Right cardiac atrium (tissue), 5 donors: ENCODE data around the gene CDS1. TPM values are rescaled to one million over a fixed set of nuclear protein-coding genes. Genes with fewer than 3 reads are reported as not detected.
A peak's percentile ranks its signal among the peaks of the same experiment; 100 is the strongest.
"Not testable (repeated sequence)": the region's sequence is repeated elsewhere in the genome, so short reads cannot be mapped to it uniquely, and the experiment has no call there.

Source experiments
- ATAC-seq, 2 donors: fragments of 200-7000 bp; cut with Tn5 transposase; one replicate each; pipeline versions ENCODE4 v1.8.0 to v1.9.1; 2020; ENCODE audit warnings: moderate library complexity in 2 of 2, mild to moderate bottlenecking in 1 of 2
- DNase-seq, 3 donors: peaks; one replicate each; pipeline ENCODE4 v3.0.0-alpha.2; 2020
- H3K27ac ChIP-seq: one replicate; pipeline ENCODE4 v1.5.1; 2013; ENCODE audit warnings: mild to moderate bottlenecking, low read length, control low read depth, moderate library complexity
- H3K27me3 ChIP-seq: one replicate; pipeline ENCODE4 v1.6.1; 2013; ENCODE audit not compliant: control insufficient read depth, insufficient read depth
- H3K4me1 ChIP-seq: one replicate; pipeline ENCODE4 v1.6.1; 2013; ENCODE audit warnings: low read length; ENCODE audit not compliant: control insufficient read depth, insufficient read depth
- H3K4me3 ChIP-seq: one replicate; pipeline ENCODE4 v1.5.1; 2013; ENCODE audit warnings: low read length, control low read depth
- H3K9me3 ChIP-seq: one replicate; pipeline ENCODE4 v1.6.1; 2013; ENCODE audit warnings: low read length; ENCODE audit not compliant: control insufficient read depth
- WGBS: extraction: QIAGEN DNeasy Blood & Tissue Kit; methylation state at CpG from one replicate; pipeline ENCODE4 v1.1.7; 2013; 5-methylcytosine and 5-hydroxymethylcytosine counted together
- intact Hi-C, 4 donors: fragments of 100-400 bp; cut with DNase I; formaldehyde crosslinking; loops; one replicate each; pipeline versions ENCODE4 v1.11.0 to v1.14.0; 2022 to 2023
- polyA plus RNA-seq: library from polyadenylated mRNA; stranded (reverse); fragments of 200-250 nt; gene quantifications from one replicate; pipeline ENCODE4 v1.2.3, GENCODE V29; 2013
- total RNA-seq, 4 donors: library from RNA; stranded (reverse); fragmentation: NEBNext Ultra II Directional; extraction: Animal tissue kit (Norgen Biotek cat#: 25700); gene quantifications; one replicate each; pipeline ENCODE4 v1.2.1, GENCODE V29; 2021
- donor health status: healthy with polysubstance abuse.
- donor health status: DM: no; HTN: yes; CAD: no.
- donor health status: DM: no; HTN: no; CAD: no.
- donor health status: DM: no; HTN: yes; CAD: no; lungs with severe emphysema.
- donor health status: DM: yes; HTN: yes; CAD: no.

Gene CDS1
- total and polyA plus RNA-seq, 5 donors: 0.14 to 0.49 (median 0.25) TPM

DNA sequence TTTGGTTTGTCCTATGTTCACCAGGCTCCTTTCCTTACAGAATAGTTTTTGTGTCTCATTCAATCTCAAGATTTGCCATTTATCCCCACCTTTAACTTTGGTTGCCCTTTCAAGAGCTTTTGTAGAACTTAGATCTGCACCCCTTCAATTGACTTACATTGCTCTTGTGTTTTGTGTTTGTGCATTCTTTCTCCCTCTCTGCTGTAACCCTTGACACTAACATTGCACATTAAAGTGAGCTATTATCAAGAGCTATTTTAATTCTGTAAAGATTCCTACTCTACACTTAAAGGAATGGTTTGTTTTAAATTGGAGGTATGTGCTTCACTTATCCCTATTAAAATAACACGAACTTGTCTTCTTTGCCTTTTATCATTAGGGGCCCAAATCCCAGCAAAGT is 65.3 kb downstream of the CDS1 start:
- no peak overlapping the region for H3K27ac ChIP-seq
- no peaks in the 10 kb centered on the region for H3K27me3 ChIP-seq
- no peak overlapping the region for H3K4me3 ChIP-seq
- intact Hi-C loops: no loop called here
- no peaks in the 10 kb centered on the region for H3K9me3 ChIP-seq
- ATAC-seq (no peak), DNase-seq (no peak)
- H3K4me1 ChIP-seq: no peaks in the 10 kb centered on the region
- WGBS: 49% methylated on average over 1 of the region's 1 CpG

DNA sequence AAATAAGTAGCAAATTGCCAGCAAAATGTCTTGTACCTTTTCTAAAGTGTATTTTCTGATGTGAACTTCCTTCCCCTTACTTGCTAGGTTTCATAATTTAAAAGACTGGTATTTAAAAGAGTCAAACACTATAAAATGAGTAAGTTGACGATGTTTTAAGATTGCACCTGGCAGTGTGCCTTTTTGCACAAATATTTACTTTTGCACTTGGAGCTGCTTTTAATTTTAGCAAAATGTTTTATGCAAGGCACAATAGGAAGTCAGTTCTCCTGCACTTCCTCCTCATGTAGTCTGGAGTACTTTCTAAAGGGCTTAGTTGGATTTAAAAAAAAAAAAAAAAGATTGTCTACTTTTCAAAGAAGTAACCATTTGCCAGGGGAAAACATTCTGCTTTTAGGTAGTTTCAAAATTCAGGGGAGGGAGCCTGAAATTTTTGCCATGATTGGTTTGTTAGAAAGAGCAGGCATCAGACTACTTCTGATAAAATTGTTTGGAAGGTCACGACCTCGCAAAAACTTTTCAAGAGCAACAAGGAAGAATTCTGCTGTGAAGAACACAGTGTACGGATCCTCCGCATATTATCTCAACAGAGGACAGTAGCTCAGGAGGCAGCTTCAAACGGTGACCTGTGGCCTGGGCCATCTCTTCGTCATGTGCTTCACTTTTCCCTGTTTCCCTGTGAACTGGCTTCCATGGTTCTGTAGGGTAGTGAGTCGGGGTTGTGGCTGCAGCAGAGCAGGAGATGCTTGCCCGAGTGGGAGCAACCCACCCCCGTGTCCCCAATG is 66.1 kb downstream of the CDS1 start:
- H3K27ac ChIP-seq: no peak overlapping the region
- no peak overlapping the region for H3K4me3 ChIP-seq
- DNase-seq (peak in 1 of 3 donors; percentile 45), ATAC-seq (no peak)
- 61% methylated on average over 10 of the region's 10 CpGs for WGBS
- H3K27me3 ChIP-seq: no peaks in the 10 kb centered on the region
- no peaks in the 10 kb centered on the region for H3K9me3 ChIP-seq
- H3K4me1 ChIP-seq: no peaks in the 10 kb centered on the region
- intact Hi-C loops: no loop called here

DNA sequence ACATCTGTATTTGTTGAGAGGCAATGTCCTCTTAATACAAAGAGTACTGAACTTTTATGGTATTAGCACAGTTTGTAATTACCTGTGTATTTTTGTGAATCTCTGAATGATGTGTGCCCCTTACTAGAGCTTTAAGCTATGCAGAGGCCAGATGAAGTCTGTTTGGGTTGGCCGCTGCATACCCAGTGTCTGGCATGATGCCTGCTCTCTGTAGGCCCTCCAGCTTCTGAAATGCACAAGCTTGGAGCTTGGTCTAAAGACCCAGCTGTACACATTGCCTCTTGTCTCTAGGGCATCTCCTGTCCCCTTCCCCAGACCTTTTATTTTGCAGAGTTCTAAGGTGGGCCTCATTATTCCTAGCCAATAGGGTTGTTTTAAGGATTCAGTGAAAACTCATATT is 68.6 kb downstream of the CDS1 start:
- no peaks in the 10 kb centered on the region for H3K9me3 ChIP-seq
- 73% methylated on average over 1 of the region's 1 CpG for WGBS
- H3K27ac ChIP-seq: no peak overlapping the region
- H3K4me1 ChIP-seq: no peaks in the 10 kb centered on the region
- no peak for DNase-seq
- no peaks in the 10 kb centered on the region for H3K27me3 ChIP-seq
- H3K4me3 ChIP-seq: no peak overlapping the region
- intact Hi-C loops: no loop called here
- ATAC-seq: no peak

DNA sequence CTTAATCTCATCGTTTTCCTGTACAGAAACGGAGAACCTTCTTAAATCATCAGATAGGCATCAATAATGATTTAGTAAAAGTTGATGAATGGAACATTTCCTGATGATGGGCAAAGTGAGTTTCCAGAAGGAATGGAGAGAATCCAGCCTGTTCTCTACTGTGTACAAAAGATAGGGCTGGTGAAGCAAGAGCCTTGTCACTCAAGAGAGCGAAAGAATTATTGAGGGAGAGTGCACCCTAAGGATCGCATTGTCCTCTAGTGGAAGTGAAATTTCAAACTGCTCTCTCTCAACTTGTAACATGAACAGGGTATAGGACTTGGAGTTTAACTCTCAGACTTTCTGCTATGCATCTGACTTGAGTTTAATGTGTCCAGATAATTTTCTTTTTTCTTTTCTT is 69.6 kb downstream of the CDS1 start:
- 84% methylated on average over 4 of the region's 4 CpGs for WGBS
- Histone ChIP-seq H3K4me1 (no peaks in the 10 kb centered on the region), H3K4me3 (no peak overlapping the region), H3K9me3 (no peaks in the 10 kb centered on the region), H3K27me3 (no peaks in the 10 kb centered on the region), H3K27ac (no peak overlapping the region)
- DNase-seq (no peak), ATAC-seq (no peak)
- intact Hi-C loops: no loop called here

DNA sequence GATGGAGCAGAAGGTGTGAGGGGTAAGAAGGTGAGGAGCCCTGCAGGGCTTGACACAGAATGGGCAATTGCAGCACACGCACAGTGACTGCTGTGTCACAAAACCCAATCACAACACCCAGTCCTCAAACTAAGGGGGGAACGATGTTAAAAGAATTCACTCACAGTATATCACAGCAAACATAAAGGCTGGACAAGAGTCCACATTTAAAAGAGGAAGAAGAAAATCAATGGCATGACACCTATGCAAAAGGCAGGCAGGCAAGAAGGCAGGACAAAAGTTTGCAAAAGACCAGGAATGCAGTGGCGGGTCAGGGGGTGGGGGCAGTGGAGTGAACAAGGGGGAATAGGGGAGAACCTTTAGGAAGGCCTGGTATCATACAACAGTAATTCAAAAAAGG is 77.7 kb downstream of the CDS1 start:
- 97% methylated on average over 3 of the region's 3 CpGs for WGBS
- Histone ChIP-seq H3K4me1 (no peaks in the 10 kb centered on the region), H3K27me3 (no peaks in the 10 kb centered on the region), H3K9me3 (no peaks in the 10 kb centered on the region), H3K4me3 (no peak overlapping the region), H3K27ac (no peak overlapping the region)
- ATAC-seq: no peak
- no peak for DNase-seq
- intact Hi-C loops: no loop called here

DNA sequence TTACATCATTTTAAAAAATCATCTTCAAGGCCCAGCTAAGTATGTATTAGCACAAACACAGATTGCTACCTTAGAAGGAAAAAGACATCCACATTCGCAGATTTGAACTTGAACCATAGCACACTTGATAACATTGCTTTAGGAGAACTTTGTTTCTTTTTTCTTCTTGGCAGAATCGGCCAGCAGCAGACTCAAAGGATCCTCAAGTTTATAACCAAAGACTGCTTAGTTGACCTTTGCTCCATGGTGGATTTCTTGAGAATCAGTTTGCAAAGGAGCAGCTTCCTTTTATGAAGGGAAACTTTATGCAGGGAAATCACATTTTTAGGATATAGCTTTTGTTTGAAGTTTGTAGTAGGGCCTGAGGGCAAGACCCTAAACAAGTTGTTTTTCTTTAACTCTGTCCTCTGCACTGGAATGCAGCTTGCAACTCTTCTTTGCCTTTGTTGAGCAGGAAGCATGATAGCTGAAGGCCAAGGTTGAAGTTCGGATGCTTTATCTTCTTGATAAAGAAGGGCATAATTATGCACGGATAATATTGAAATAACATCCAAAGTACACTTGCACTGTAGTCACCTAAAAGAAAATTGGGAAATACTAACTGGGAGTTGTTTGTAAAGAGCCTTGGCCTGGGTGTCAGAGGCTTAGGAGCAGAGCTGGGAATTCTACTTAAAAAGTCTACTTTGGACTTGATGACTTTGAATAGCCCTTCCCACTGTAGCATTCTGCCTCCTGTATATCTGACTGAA is 78.4 kb downstream of the CDS1 start:
- Histone ChIP-seq H3K4me1 (no peaks in the 10 kb centered on the region), H3K27me3 (no peaks in the 10 kb centered on the region), H3K4me3 (no peak overlapping the region), H3K27ac (no peak overlapping the region), H3K9me3 (no peaks in the 10 kb centered on the region)
- no peak for ATAC-seq
- no peak for DNase-seq
- 47% methylated on average over 4 of the region's 4 CpGs for WGBS
- intact Hi-C loops: no loop called here

DNA sequence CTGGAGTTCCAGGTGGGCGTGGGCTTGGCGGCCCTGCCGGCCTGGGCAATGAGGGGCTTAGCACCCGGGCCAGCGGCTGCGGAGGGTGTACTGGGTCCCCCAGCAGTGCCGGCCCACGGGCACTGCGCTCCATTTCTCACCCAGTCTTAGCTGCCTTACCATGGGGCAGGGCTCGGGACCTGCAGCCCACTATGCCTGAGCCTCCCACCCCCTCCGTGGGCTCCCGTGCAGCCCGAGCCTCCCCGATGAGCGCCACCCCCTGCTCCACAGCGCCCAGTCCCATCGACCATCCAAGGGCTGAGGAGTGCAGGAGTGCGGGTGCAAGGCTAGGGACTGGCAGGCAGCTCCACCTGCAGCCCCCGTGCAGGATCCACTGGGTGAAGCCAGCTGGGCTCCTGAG is 81.8 kb downstream of the CDS1 start:
- H3K9me3 ChIP-seq, ATAC-seq, H3K4me1 ChIP-seq, H3K27me3 ChIP-seq, H3K27ac ChIP-seq, H3K4me3 ChIP-seq, intact Hi-C loops: not testable (repeated sequence)
- WGBS: 96% methylated on average over 19 of the region's 19 CpGs
- DNase-seq: peak in 1 of 3 donors; percentile 40

DNA sequence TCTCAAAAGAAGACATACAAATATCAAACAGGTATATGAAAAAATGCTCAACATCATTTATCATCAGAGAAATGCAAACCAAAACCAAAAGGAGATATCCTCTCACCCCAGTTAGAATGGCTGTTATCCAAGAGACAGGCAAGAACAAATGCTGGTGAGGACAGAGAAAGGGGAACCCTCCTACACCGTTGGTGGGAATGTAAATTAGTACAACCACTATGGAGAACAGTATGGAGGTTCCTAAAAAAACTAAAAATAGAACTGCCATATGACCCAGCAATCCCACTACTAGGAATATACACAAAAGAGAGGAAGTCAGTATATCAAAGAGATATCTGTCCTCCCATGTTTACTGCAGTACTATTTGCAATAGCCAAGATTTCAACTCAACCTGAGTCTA is 83.5 kb downstream of the CDS1 start:
- intact Hi-C loops: no loop called here
- ATAC-seq: no peak
- no peak overlapping the region for H3K4me3 ChIP-seq
- no peaks in the 10 kb centered on the region for H3K9me3 ChIP-seq
- H3K4me1 ChIP-seq: no peaks in the 10 kb centered on the region
- no peak overlapping the region for H3K27ac ChIP-seq
- H3K27me3 ChIP-seq: no peaks in the 10 kb centered on the region
- WGBS: 97% methylated on average over 1 of the region's 1 CpG
- DNase-seq: no peak

DNA sequence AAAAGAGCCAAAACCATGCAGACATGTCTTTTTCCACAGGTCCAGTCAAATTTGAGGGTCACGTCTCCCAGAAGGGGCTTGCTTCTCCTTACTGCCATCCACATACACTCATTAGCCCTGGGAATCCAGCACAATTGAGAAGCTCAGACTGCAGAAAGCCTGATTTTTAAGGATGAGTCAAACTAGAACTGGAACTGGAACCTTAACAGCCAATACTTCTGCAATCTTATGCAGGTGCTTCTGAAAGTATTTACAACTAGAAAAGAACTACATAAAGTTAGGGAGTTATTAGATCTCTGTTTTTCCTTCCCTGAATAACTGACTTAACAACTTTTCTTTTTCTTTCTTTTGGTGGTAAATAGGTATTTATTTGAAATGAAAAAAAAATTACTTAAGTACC is 86.3 kb downstream of the CDS1 start:
- Histone ChIP-seq H3K4me1 (no peaks in the 10 kb centered on the region), H3K9me3 (no peaks in the 10 kb centered on the region), H3K4me3 (no peak overlapping the region), H3K27me3 (no peaks in the 10 kb centered on the region), H3K27ac (no peak overlapping the region)
- intact Hi-C loops: no loop called here
- WGBS: 93% methylated on average over 1 of the region's 1 CpG
- ATAC-seq (no peak), DNase-seq (no peak)

DNA sequence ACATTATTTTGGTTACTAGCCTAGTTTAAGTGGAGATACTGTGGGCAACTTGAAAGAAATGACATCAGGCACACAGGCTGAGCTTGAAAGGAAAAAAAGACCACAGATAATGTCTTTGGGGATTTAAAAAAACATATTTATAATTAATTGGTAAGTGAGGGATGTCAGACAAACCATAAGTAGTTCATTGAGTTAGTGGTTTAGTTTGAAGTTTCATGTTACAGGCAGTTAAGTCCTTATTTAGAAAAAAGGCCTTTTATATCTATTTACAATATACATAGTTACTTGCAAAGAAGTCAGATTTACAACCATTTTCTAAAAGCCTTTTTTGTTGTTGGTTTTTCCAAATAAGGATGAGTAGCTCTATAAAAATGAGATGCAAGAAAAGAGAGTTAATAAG is 89.2 kb downstream of the CDS1 start:
- DNase-seq (no peak), ATAC-seq (no peak)
- intact Hi-C loops: no loop called here

DNA sequence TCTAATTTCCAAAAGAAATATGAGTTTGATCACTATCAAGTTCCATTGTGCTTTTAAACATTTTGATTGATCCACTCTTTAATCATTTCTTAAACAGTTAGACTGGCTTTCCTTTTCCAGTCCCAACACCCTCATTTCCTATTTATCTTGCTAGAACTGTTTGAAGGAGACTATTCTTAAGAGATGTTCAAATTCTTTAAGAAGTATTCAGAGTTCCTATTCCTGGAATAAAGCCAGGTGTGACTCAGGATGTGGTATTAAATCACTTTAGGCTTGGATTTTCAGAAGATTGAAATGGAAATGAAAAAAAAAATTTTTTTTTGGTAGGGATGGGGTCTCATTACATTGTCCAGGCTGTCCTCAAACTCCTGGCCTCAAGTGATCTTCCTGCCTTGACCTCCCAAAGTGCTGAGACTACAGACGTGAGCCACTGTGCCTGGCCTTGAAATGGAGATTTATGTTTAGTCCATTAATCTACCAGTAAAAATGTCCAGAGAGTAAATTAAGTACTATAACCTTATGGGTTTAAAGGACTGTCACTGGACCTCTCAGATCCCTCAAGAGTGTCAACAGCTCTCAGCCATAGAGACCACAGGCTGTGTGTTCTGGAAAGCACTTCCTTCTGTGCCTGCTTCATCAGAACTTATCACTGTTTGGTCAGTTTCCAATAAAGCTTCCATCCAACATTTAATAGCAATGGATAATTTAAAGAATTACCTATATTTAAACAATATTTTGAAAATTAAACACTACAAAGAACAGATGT is 90.7 kb downstream of the CDS1 start:
- Histone ChIP-seq H3K27ac (no peak overlapping the region), H3K27me3 (no peaks in the 10 kb centered on the region), H3K4me3 (no peak overlapping the region), H3K9me3 (no peaks in the 10 kb centered on the region), H3K4me1 (no peaks in the 10 kb centered on the region)
- WGBS: 85% methylated on average over 1 of the region's 1 CpG
- ATAC-seq: no peak
- intact Hi-C loops: no loop called here
- DNase-seq: no peak

More for the DNA sequence above, 89.2 kb downstream of the CDS1 start:
- no peak overlapping the region for H3K4me3 ChIP-seq
- H3K27me3 ChIP-seq: no peaks in the 10 kb centered on the region
- no peaks in the 10 kb centered on the region for H3K9me3 ChIP-seq
- H3K4me1 ChIP-seq: no peaks in the 10 kb centered on the region
- H3K27ac ChIP-seq: no peak overlapping the region
